H1 (cell line): ENCODE results near the gene SLC26A11. TPM values are rescaled to one million over a fixed set of nuclear protein-coding genes. Genes with fewer than 3 reads are reported as not detected.

Source experiments
- CTCF ChIA-PET: fragments of 300-600 bp; sonication (Branson Sonifier 250); formaldehyde crosslinking; loops from one replicate; lab custom pipeline; 2021; ENCODE audit not compliant: partially characterized antibody; lab: Charles Lee
- POLR2A ChIA-PET: fragments of 300-600 bp; sonication (Branson Sonifier 250); formaldehyde crosslinking; loops from one replicate; lab custom pipeline; 2021; ENCODE audit warnings: inconsistent platforms; ENCODE audit not compliant: partially characterized antibody; lab: Charles Lee
- DNase-seq, 2 experiments: peaks; one replicate each; pipeline versions ENCODE4 v3.0.0 to v3.0.0-alpha.2; 2010 to 2022; ENCODE audit warnings: low spot score in 2 of 2, low read depth in 1 of 2, mixed read lengths in 1 of 2
- FAIRE-seq: peaks from 2 replicates; lab custom pipeline; 2011; peaks lifted over from hg19 to GRCh38; lab: Jason Lieb, UNC
- H2AFZ ChIP-seq: 2 replicates; pipeline ENCODE4 v1.8.1; 2012; ENCODE audit warnings: low read length, inconsistent platforms
- H2AK5ac ChIP-seq: 2 replicates; pipeline ENCODE4 v1.6.1; 2013; ENCODE audit warnings: low read depth, low read length
- H2BK120ac ChIP-seq: replicated peaks from 2 replicates; pipeline ENCODE3; 2013; ENCODE audit warnings: low read depth, low read length, inconsistent platforms
- H2BK12ac ChIP-seq: 2 replicates; pipeline ENCODE4 v1.6.1; 2013; ENCODE audit warnings: low read depth, low read length
- H2BK15ac ChIP-seq: 2 replicates; pipeline ENCODE4 v1.6.1; 2013; ENCODE audit warnings: low read length
- H2BK20ac ChIP-seq: 2 replicates; pipeline ENCODE4 v1.6.1; 2013; ENCODE audit warnings: low read length
- H2BK5ac ChIP-seq: 2 replicates; pipeline ENCODE4 v1.6.1; 2013; ENCODE audit warnings: low read depth, low read length
- H3K14ac ChIP-seq: 2 replicates; pipeline ENCODE4 v1.6.1; 2013; ENCODE audit warnings: inconsistent platforms; ENCODE audit not compliant: insufficient read length
- H3K18ac ChIP-seq: 2 replicates; pipeline ENCODE4 v1.6.1; 2013; ENCODE audit warnings: low read length; ENCODE audit errors: extremely low read depth
- H3K23ac ChIP-seq: 2 replicates; pipeline ENCODE4 v1.6.1; 2013; ENCODE audit warnings: inconsistent platforms; ENCODE audit not compliant: insufficient read length
- H3K23me2 ChIP-seq: 2 replicates; pipeline ENCODE4 v1.6.1; 2013; ENCODE audit warnings: low read depth, low read length
- H3K27ac ChIP-seq: 2 replicates; pipeline ENCODE4 v1.6.1; 2011; ENCODE audit warnings: low read depth, low read length, inconsistent platforms
- H3K27me3 ChIP-seq, 4 experiments: replicated peaks in 1 of 4; 1 replicate in 1 of 4; 2 replicates in 3 of 4; pipeline versions ENCODE4 v1.6.1 to v1.8.1; 2011 to 2013; ENCODE audit warnings: low read length in 3 of 4, mild to moderate bottlenecking in 3 of 4, inconsistent platforms in 2 of 4, mixed read lengths in 2 of 4, moderate library complexity in 1 of 4; ENCODE audit not compliant: control insufficient read depth in 3 of 4, insufficient read depth in 3 of 4; ENCODE audit errors: extremely low read depth in 1 of 4
- H3K36me3 ChIP-seq, 4 experiments: 2 replicates each; pipeline versions ENCODE4 v1.6.1 to v1.8.1; 2011 to 2013; ENCODE audit warnings: mild to moderate bottlenecking in 4 of 4, low read length in 3 of 4, moderate library complexity in 2 of 4, control low read depth in 1 of 4, inconsistent platforms in 1 of 4; ENCODE audit not compliant: insufficient read depth in 4 of 4, control insufficient read depth in 2 of 4
- H3K4ac ChIP-seq: replicated peaks from 2 replicates; pipeline ENCODE3; 2013; ENCODE audit warnings: low read length, low read depth, mixed read lengths, inconsistent platforms; ENCODE audit not compliant: insufficient read length
- H3K4me1 ChIP-seq, 4 experiments: replicated peaks in 1 of 4; 1 replicate in 1 of 4; 2 replicates in 3 of 4; pipeline versions ENCODE4 v1.6.1 to v1.8.1; 2011 to 2013; ENCODE audit warnings: low read length in 3 of 4, inconsistent platforms in 2 of 4, mixed read lengths in 1 of 4; ENCODE audit not compliant: insufficient read depth in 4 of 4, control insufficient read depth in 3 of 4
- H3K4me2 ChIP-seq, 2 experiments: 2 replicates each; pipeline versions ENCODE4 v1.6.1 to v1.8.1; 2011 to 2013; ENCODE audit warnings: low read depth in 2 of 2, low read length in 2 of 2, control low read depth in 1 of 2, inconsistent platforms in 1 of 2, mild to moderate bottlenecking in 1 of 2; ENCODE audit not compliant: insufficient read depth in 1 of 2
- H3K4me3 ChIP-seq, 4 experiments: fragments of 200-600, 300-600 bp in 1 of 4; sonication (generic), shearing (Covaris generic), sonication (Bioruptor Twin) in 1 of 4; 2 replicates each; pipeline versions ENCODE4 v1.5.1 to v1.8.1; 2011 to 2016; ENCODE audit warnings: low read length in 4 of 4, low read depth in 3 of 4, control low read depth in 2 of 4, inconsistent platforms in 2 of 4, mild to moderate bottlenecking in 2 of 4, mixed read lengths in 1 of 4, moderate library complexity in 1 of 4; ENCODE audit not compliant: insufficient read depth in 2 of 4; ENCODE audit errors: extremely low read depth in 1 of 4
- H3K56ac ChIP-seq: replicated peaks from 2 replicates; pipeline ENCODE3; 2013; ENCODE audit warnings: low read depth, mild to moderate bottlenecking, mixed read lengths, low read length, inconsistent platforms; ENCODE audit not compliant: insufficient read length
- H3K79me1 ChIP-seq: 2 replicates; pipeline ENCODE4 v1.6.1; 2013; ENCODE audit warnings: low read depth, low read length, control low read depth
- H3K79me2 ChIP-seq, 2 experiments: 2 replicates each; pipeline versions ENCODE4 v1.6.1 to v1.8.1; 2012 to 2013; ENCODE audit warnings: low read length in 2 of 2, mild to moderate bottlenecking in 2 of 2, inconsistent platforms in 1 of 2; ENCODE audit not compliant: insufficient read depth in 2 of 2, control insufficient read depth in 1 of 2
- H3K9ac ChIP-seq, 4 experiments: replicated peaks in 1 of 4; 1 replicate in 1 of 4; 2 replicates in 3 of 4; pipeline versions ENCODE4 v1.6.1 to v1.8.1; 2011 to 2013; ENCODE audit warnings: low read depth in 3 of 4, low read length in 3 of 4, control low read depth in 2 of 4, mild to moderate bottlenecking in 2 of 4, moderate library complexity in 2 of 4, inconsistent platforms in 1 of 4; ENCODE audit errors: extremely low read depth in 1 of 4
- H3K9me3 ChIP-seq, 2 experiments: 2 replicates each; pipeline versions ENCODE4 v1.6.1 to v1.8.1; 2012 to 2013; ENCODE audit warnings: mild to moderate bottlenecking in 2 of 2, moderate library complexity in 2 of 2, control low read depth in 1 of 2, inconsistent platforms in 1 of 2, low read depth in 1 of 2, low read length in 1 of 2, mixed read lengths in 1 of 2; ENCODE audit not compliant: insufficient read depth in 2 of 2
- H4K20me1 ChIP-seq, 2 experiments: replicated peaks in 1 of 2; 2 replicates each; pipeline versions ENCODE3 to v1.8.1; 2011 to 2013; ENCODE audit warnings: inconsistent platforms in 2 of 2, low read length in 2 of 2, mild to moderate bottlenecking in 1 of 2; ENCODE audit not compliant: insufficient read depth in 2 of 2, control insufficient read depth in 1 of 2
- H4K5ac ChIP-seq: 2 replicates; pipeline ENCODE4 v1.6.1; 2013; ENCODE audit warnings: low read length, low read depth, mixed read lengths, inconsistent platforms; ENCODE audit not compliant: insufficient read length
- H4K8ac ChIP-seq: 2 replicates; pipeline ENCODE4 v1.8.0; 2013; ENCODE audit warnings: mild to moderate bottlenecking, moderate library complexity, low read length, inconsistent platforms; ENCODE audit not compliant: insufficient read depth; ENCODE audit errors: extremely low read depth
- H4K91ac ChIP-seq: replicated peaks from 2 replicates; pipeline ENCODE3; 2013; ENCODE audit warnings: low read length, mixed read lengths, inconsistent platforms; ENCODE audit not compliant: insufficient read length
- BRCA1 ChIP-seq: IDR thresholded peaks from 2 replicates; pipeline ENCODE4 v1.6.1; 2012; ENCODE audit warnings: low read depth, low read length, improper control_type of control experiment
- EP300 ChIP-seq, 2 experiments: IDR thresholded peaks; 1 replicate in 1 of 2; 2 replicates in 1 of 2; pipeline ENCODE4 v1.6.1; 2011 to 2012; ENCODE audit warnings: low read depth in 2 of 2, low read length in 2 of 2, mild to moderate bottlenecking in 2 of 2, borderline replicate concordance in 1 of 2, inconsistent platforms in 1 of 2, moderate library complexity in 1 of 2
- EZH2 ChIP-seq: fragments of 200-600 bp; sonication (generic); IDR thresholded peaks from 2 replicates; pipeline ENCODE4 v1.7.1; 2012; ENCODE audit warnings: low read depth, mild to moderate bottlenecking, moderate library complexity, low read length, inconsistent platforms; ENCODE audit not compliant: severe bottlenecking
- HDAC6 ChIP-seq: IDR thresholded peaks from one replicate; pipeline ENCODE4 v1.7.1; 2012; ENCODE audit warnings: low read depth, mild to moderate bottlenecking, inconsistent platforms, low read length, moderate library complexity
- KDM5A ChIP-seq: fragments of 200-600 bp; IDR thresholded peaks from 2 replicates; pipeline ENCODE4 v1.7.1; 2012; ENCODE audit warnings: mild to moderate bottlenecking, low read length, inconsistent platforms, mixed read lengths
- POLR2AphosphoS5 ChIP-seq: IDR thresholded peaks from 2 replicates; pipeline ENCODE4 v1.6.1; 2011; ENCODE audit warnings: low read depth, low read length
- POU5F1 ChIP-seq: IDR thresholded peaks from 2 replicates; pipeline ENCODE4 v1.6.1; 2011; ENCODE audit warnings: low read depth, mild to moderate bottlenecking, low read length, moderate library complexity
- SAP30 ChIP-seq: fragments of 300-600 bp; sonication (generic); IDR thresholded peaks from 2 replicates; pipeline ENCODE4 v1.7.1; 2012; ENCODE audit warnings: low read length, moderate library complexity, mild to moderate bottlenecking, inconsistent platforms; ENCODE audit not compliant: insufficient read depth, insufficient replicate concordance
- SP4 ChIP-seq: IDR thresholded peaks from 2 replicates; pipeline ENCODE4 v1.6.1; 2012; ENCODE audit warnings: low read length, inconsistent platforms
- TAF1 ChIP-seq: IDR thresholded peaks from 2 replicates; pipeline ENCODE4 v1.6.1; 2011; ENCODE audit warnings: mild to moderate bottlenecking, low read depth, low read length
- TAF7 ChIP-seq: optimal IDR thresholded peaks from 2 replicates; pipeline ENCODE3; 2011; ENCODE audit warnings: low read depth, mild to moderate bottlenecking, inconsistent platforms, low read length, moderate library complexity, borderline replicate concordance
- WGBS, 2 experiments: shearing (Covaris generic) in 1 of 2; methylation state at CpG; one replicate each; pipeline versions ENCODE4 v1.1.6 to v1.1.7; 2013 to 2015; ENCODE audit warnings: low lambda C conversion rate in 2 of 2, mixed read lengths in 2 of 2, inconsistent platforms in 1 of 2, low coverage in 1 of 2, missing lambda C conversion rate in 1 of 2; ENCODE audit not compliant: insufficient replicate concordance in 2 of 2, insufficient coverage in 1 of 2, insufficient read length in 1 of 2; ENCODE audit errors: extremely low coverage in 1 of 2, missing lambda C conversion rate in 1 of 2; 5-methylcytosine and 5-hydroxymethylcytosine counted together
- polyA plus RNA-seq, 7 experiments: library from polyadenylated mRNA; depleted of rRNA in 3 of 7; stranded (reverse) in 5 of 7; unstranded in 2 of 7; fragments of >200 nt in 5 of 7; fragments of 200-250 nt in 2 of 7; gene quantifications; 1 replicate in 5 of 7; 2 replicates in 1 of 7; 4 replicates in 1 of 7; pipeline versions ENCODE4 v1.2.1 to v1.2.3, GENCODE V29; 2011 to 2013; ENCODE audit warnings: missing spikeins in 2 of 7, mixed read lengths in 2 of 7
- total RNA-seq: library from RNA; stranded (reverse); fragmentation: NEBNext Ultra II Directional; extraction: Animal tissue kit (Norgen Biotek cat#: 25700); gene quantifications from 2 replicates; pipeline ENCODE4 v1.2.1, GENCODE V29; 2021

The SLC26A11 gene
- total and polyA plus RNA-seq, 2 of the 8 experiments (the other 6 are each of a cell fraction or from before 2014, with no cell fraction given) = 15.5 to 25.9 TPM

DNA sequence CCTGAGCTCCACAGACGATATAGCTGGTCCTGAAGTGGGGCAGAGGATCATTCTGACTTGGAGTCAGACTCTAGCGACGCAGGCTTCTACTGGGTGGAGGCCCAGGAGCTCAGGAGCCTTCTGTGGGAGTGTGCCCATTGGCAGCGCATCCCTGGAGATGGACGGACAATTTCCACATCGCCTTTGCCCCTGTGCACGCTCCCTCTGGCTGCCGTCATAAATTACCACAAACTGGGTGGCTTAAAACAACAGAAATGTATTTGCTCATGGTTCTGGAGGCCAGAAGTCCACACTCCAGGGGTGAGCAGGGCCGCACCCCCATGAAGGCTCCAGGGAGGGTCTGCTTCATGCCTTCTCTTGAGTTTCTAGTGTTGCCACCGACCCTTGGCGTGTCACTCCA is 43.5 kb upstream of the SLC26A11 start:
- H3K4ac ChIP-seq = no peak overlapping the region
- CTCF ChIA-PET = interaction anchor here (1.6 to 2.6 kb wide), 2 partner anchors 15 to 185 kb away, joined by 6 to 10 read pairs; no protein-coding TSS in a partner anchor
- no peak for TF ChIP-seq TAF7
- no peak for TF ChIP-seq HDAC6
- TF ChIP-seq EZH2 = no peak
- TF ChIP-seq SAP30 = no peak
- no peak for TF ChIP-seq POU5F1
- no peak for TF ChIP-seq TAF1
- TF ChIP-seq BRCA1 = no peak
- no peak for TF ChIP-seq SP4
- TF ChIP-seq EP300 (IDR thresholded peaks at IDR 0.05; ENCODE audit: borderline replicate concordance in 1 of 2, low read depth in 2 of 2, low read length in 2 of 2) = no peak
- no peak for TF ChIP-seq KDM5A
- no peak for TF ChIP-seq POLR2AphosphoS5
- TF ChIP-seq, all 59 proteins: peak for 0
- H4K8ac ChIP-seq = no peak overlapping the region
- no peaks in the 10 kb centered on the region for H3K9me3 ChIP-seq
- H4K5ac ChIP-seq = no peak overlapping the region
- POLR2A ChIA-PET = interaction anchor here (0.8 to 2.5 kb wide), 3 partner anchors 31 to 220 kb away, joined by 3 to 5 read pairs (median 3); no protein-coding TSS in a partner anchor
- no peak overlapping the region for H3K56ac ChIP-seq
- WGBS, 2 experiments = 90% methylated on average over 11 of the region's 11 CpGs; no CpG with 5 or more reads in 1 of the 2 experiments
- H3K79me1 ChIP-seq = no peaks in the 10 kb centered on the region
- H4K20me1 ChIP-seq = no peaks in the 10 kb centered on the region
- H2BK5ac ChIP-seq = no peak overlapping the region
- H3K36me3 ChIP-seq = no peaks in the 10 kb centered on the region
- no peak overlapping the region for H3K4me3 ChIP-seq
- H3K4me2 ChIP-seq = no peak overlapping the region
- H3K23ac ChIP-seq = no peak overlapping the region
- no peaks in the 10 kb centered on the region for H3K79me2 ChIP-seq
- no peak overlapping the region for H2AFZ ChIP-seq
- no peak overlapping the region for H2BK15ac ChIP-seq
- H3K27me3 ChIP-seq = no peaks in the 10 kb centered on the region
- H3K18ac ChIP-seq = no peak overlapping the region
- no peak overlapping the region for H2AK5ac ChIP-seq
- no peaks in the 10 kb centered on the region for H3K23me2 ChIP-seq
- H2BK20ac ChIP-seq = no peak overlapping the region
- H2BK120ac ChIP-seq = no peak overlapping the region
- H4K91ac ChIP-seq = no peak overlapping the region
- no peak overlapping the region for H3K27ac ChIP-seq
- DNase-seq = no peak
- H2BK12ac ChIP-seq = no peak overlapping the region
- H3K4me1 ChIP-seq = peaks cover 0 to 3% (median under 1%) of the 10 kb centered on the region in 4 experiments; a peak in 2 of 7 replicates
- H3K14ac ChIP-seq = no peak overlapping the region
- H3K9ac ChIP-seq = no peak overlapping the region
- no peak for FAIRE-seq
